Transverse colon (tissue), 4 donors: ENCODE data around the gene SPATA6L. TPM values are rescaled to one million over a fixed set of nuclear protein-coding genes. Genes with fewer than 3 reads are reported as not detected.

Experiments used
- DNase-seq: peaks from one replicate; pipeline ENCODE4 v3.0.0-alpha.2; 2019
- H3K27ac ChIP-seq, 4 donors: fragments of 200-600 bp; sonication (generic); 2 replicates each; pipeline ENCODE4 v1.5.1; 2016 to 2018; ENCODE audit warnings: inconsistent platforms in 4 of 4
- H3K27me3 ChIP-seq: fragments of 200-600 bp; sonication (generic); 2 replicates; pipeline ENCODE4 v1.5.1; 2017; ENCODE audit warnings: inconsistent platforms
- H3K36me3 ChIP-seq, 4 donors: fragments of 200-600 bp; sonication (generic); 2 replicates each; pipeline ENCODE4 v1.5.1; 2017 to 2019; ENCODE audit warnings: inconsistent platforms in 4 of 4
- H3K4me1 ChIP-seq, 4 donors: fragments of 200-600 bp; sonication (generic); 2 replicates each; pipeline ENCODE4 v1.5.1; 2017 to 2020; ENCODE audit warnings: inconsistent platforms in 4 of 4
- H3K4me3 ChIP-seq, 4 donors: fragments of 200-600 bp; sonication (generic); 1 replicate in 1 of 4; 2 replicates in 3 of 4; pipeline versions ENCODE4 v1.5.1 to v1.6.1; 2017 to 2019; ENCODE audit warnings: inconsistent platforms in 4 of 4
- H3K9me3 ChIP-seq, 2 donors: fragments of 200-600 bp; sonication (generic); 2 replicates each; pipeline ENCODE4 v1.5.1; 2017 to 2019; ENCODE audit warnings: inconsistent platforms in 2 of 2
- EP300 ChIP-seq: sonication (generic); formaldehyde crosslinking; IDR thresholded peaks from one replicate; pipeline ENCODE4 v1.6.1; 2017; ENCODE audit warnings: antibody characterized with exemption, low read depth
- POLR2A ChIP-seq: fragments of 450-650 bp; IDR thresholded peaks from one replicate; pipeline ENCODE4 v1.6.1; 2016; ENCODE audit warnings: antibody characterized with exemption, mild to moderate bottlenecking, moderate library complexity
- POLR2AphosphoS5 ChIP-seq, 3 donors: sonication (generic); formaldehyde crosslinking; IDR thresholded peaks; one replicate each; pipeline ENCODE4 v1.6.1; 2016; ENCODE audit warnings: antibody characterized with exemption in 3 of 3
- WGBS, 2 donors: methylation state at CpG; one replicate each; pipeline ENCODE4 v1.1.5; 2018; ENCODE audit warnings: low coverage in 1 of 2; 5-methylcytosine and 5-hydroxymethylcytosine counted together
- in situ Hi-C, 4 donors: fragments of 200-750 bp; cut with MboI; loops; one replicate each; pipeline versions ENCODE4 v1.15.0 to v1.15.1; 2017; ENCODE audit warnings: low sequenced_read_pairs in 3 of 4, low pct_ligation_motif_present in 1 of 4, low pct_unique_long_range_greater_than_20kb in 1 of 4
- intact Hi-C: fragments of 100-400 bp; cut with DNase I; formaldehyde crosslinking; loops from one replicate; pipeline ENCODE4 v1.15.1; 2023; ENCODE audit warnings: low total_unique reads
- total RNA-seq, 4 donors: library from RNA; depleted of rRNA; stranded (reverse); fragments of >200 nt; gene quantifications; one replicate each; pipeline ENCODE4 v1.1.0, GENCODE V29; 2016
- TF ChIP-seq, protein P1 (sequence below), 5 experiments: fragments of 200-600 bp in 3 of 5; fragments of 450-650 bp in 2 of 5; sonication (generic) in 3 of 5; IDR thresholded peaks; 1 replicate in 2 of 5; 2 replicates in 3 of 5; pipeline ENCODE4 v1.5.1; 2016 to 2017; ENCODE audit warnings: antibody characterized with exemption in 5 of 5, inconsistent platforms in 3 of 5, mild to moderate bottlenecking in 2 of 5, moderate library complexity in 1 of 5

The SPATA6L gene
- total RNA-seq, 4 donors from 2014 or later, result 1.9 to 13.2 (median 5.5) TPM; not detected in 1

DNA sequence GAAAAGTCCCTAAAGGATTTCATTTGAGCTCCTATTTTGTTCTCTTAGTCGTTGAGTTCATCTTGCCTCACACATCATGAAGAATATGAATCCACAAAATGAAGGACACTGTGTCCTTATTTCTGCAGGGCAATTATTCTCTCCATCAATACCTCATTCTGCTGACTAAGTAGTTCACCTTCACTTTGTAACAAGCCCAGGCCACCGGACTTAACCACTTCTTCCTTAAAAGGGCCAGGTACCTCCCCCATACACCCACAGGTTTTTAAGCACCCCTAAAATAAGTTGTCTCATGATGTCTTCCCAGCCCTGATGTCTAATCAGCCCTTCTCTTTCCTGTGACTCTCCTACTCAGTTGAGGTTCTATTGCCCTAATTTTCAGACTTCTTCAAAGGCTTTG lies 71.3 kb downstream of the SPATA6L start:
- Histone ChIP-seq H3K27me3 (no peaks in the 10 kb centered on the region), H3K4me3 (no peak overlapping the region), H3K36me3 (no peaks in the 10 kb centered on the region), H3K27ac (peak overlapping the region in 1 of 4 donors; percentile 44), H3K9me3 (no peaks in the 10 kb centered on the region), H3K4me1 (peaks cover 0 to 20% (median 0%) of the 10 kb centered on the region in 4 donors)
- DNase-seq, result no peak
- WGBS, 2 donors, result 73 to 78% methylated on average over 2 of the region's 2 CpGs
- in situ Hi-C loops, result no loop called here
- intact Hi-C loops, result no loop called here
- no peak for TF ChIP-seq POLR2A
- TF ChIP-seq POLR2AphosphoS5 (IDR thresholded peaks at IDR 0.05), result no peak

- DNase-seq, result no peak
- Histone ChIP-seq H3K27ac (no peak overlapping the region), H3K9me3 (no peaks in the 10 kb centered on the region), H3K4me3 (no peak overlapping the region), H3K36me3 (no peaks in the 10 kb centered on the region), H3K27me3 (no peaks in the 10 kb centered on the region), H3K4me1 (peaks cover 0 to 20% (median 0%) of the 10 kb centered on the region in 4 donors)
- intact Hi-C loops (no loop called here), in situ Hi-C loops (no loop called here)
- TF ChIP-seq POLR2AphosphoS5 (IDR thresholded peaks at IDR 0.05), result no peak
- TF ChIP-seq, protein P1, sequence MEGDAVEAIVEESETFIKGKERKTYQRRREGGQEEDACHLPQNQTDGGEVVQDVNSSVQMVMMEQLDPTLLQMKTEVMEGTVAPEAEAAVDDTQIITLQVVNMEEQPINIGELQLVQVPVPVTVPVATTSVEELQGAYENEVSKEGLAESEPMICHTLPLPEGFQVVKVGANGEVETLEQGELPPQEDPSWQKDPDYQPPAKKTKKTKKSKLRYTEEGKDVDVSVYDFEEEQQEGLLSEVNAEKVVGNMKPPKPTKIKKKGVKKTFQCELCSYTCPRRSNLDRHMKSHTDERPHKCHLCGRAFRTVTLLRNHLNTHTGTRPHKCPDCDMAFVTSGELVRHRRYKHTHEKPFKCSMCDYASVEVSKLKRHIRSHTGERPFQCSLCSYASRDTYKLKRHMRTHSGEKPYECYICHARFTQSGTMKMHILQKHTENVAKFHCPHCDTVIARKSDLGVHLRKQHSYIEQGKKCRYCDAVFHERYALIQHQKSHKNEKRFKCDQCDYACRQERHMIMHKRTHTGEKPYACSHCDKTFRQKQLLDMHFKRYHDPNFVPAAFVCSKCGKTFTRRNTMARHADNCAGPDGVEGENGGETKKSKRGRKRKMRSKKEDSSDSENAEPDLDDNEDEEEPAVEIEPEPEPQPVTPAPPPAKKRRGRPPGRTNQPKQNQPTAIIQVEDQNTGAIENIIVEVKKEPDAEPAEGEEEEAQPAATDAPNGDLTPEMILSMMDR (IDR thresholded peaks at IDR 0.05), result no peak
- TF ChIP-seq POLR2A, result no peak
- TF ChIP-seq EP300, result no peak
- WGBS, 2 donors, result 87 to 90% methylated on average over 4 of the region's 4 CpGs
Observed at GRCh38 chr9:4594545-4594944, 71.7 kb downstream of the SPATA6L start.

GRCh38 chr9:4592886-4593285 lies 73.4 kb downstream of the SPATA6L start:
- H3K27ac ChIP-seq, result no peak overlapping the region
- no peak overlapping the region for H3K4me3 ChIP-seq
- in situ Hi-C loops, result no loop called here
- TF ChIP-seq, protein P1 (IDR thresholded peaks at IDR 0.05), result no peak
- TF ChIP-seq POLR2A (no peak), POLR2AphosphoS5 (IDR thresholded peaks at IDR 0.05) (no peak), EP300 (no peak)
- H3K27me3 ChIP-seq, result no peaks in the 10 kb centered on the region
- H3K36me3 ChIP-seq, result no peaks in the 10 kb centered on the region
- intact Hi-C loops, result no loop called here
- DNase-seq, result no peak
- H3K9me3 ChIP-seq, result no peaks in the 10 kb centered on the region
- peaks cover 0 to 25% (median 0%) of the 10 kb centered on the region in 4 donors for H3K4me1 ChIP-seq
- WGBS, 2 donors, result 75 to 76% methylated on average over 1 of the region's 1 CpG

DNA sequence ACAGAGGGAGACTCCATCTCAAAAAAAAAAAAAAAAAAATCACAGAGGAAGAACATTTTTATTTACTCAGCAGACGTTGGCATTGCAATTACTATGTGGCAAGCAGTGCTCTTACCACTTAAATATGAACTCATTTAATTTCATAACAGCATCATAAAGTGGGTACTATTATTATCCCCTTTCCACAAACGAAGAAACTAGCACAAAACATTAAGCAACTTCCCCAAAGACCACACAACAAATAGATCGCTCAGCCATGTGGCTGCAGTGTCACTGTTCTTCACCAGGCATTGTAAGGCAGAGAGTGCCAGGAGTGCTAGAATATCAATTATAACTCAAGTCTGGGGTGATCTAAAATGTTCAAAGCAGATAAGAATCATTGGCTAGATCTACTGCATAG lies 74.0 kb downstream of the SPATA6L start:
- in situ Hi-C loops, result no loop called here
- no peaks in the 10 kb centered on the region for H3K36me3 ChIP-seq

More for the DNA sequence above, 74.0 kb downstream of the SPATA6L start:
- H3K9me3 ChIP-seq, result no peaks in the 10 kb centered on the region
- H3K4me3 ChIP-seq, result no peak overlapping the region
- H3K27ac ChIP-seq, result no peak overlapping the region
- H3K4me1 ChIP-seq, result peaks cover 0 to 25% (median 0%) of the 10 kb centered on the region in 4 donors
- intact Hi-C loops, result no loop called here
- DNase-seq, result no peak
- 52 to 60% methylated on average over 2 to 3 of the region's 3 CpGs for WGBS, 2 donors
- TF ChIP-seq POLR2AphosphoS5 (IDR thresholded peaks at IDR 0.05), result no peak
- TF ChIP-seq POLR2A, result no peak
- TF ChIP-seq, protein P1 (IDR thresholded peaks at IDR 0.05), result no peak
- TF ChIP-seq EP300, result no peak
- no peaks in the 10 kb centered on the region for H3K27me3 ChIP-seq
